ENCODE results near the gene NHEJ1.

Gene NHEJ1

GRCh38 chr2:219123356-219124135 is 37.1 kb downstream of the NHEJ1 start:
- no peak for DNase-seq (ENCODE audit: low spot score)

DNA sequence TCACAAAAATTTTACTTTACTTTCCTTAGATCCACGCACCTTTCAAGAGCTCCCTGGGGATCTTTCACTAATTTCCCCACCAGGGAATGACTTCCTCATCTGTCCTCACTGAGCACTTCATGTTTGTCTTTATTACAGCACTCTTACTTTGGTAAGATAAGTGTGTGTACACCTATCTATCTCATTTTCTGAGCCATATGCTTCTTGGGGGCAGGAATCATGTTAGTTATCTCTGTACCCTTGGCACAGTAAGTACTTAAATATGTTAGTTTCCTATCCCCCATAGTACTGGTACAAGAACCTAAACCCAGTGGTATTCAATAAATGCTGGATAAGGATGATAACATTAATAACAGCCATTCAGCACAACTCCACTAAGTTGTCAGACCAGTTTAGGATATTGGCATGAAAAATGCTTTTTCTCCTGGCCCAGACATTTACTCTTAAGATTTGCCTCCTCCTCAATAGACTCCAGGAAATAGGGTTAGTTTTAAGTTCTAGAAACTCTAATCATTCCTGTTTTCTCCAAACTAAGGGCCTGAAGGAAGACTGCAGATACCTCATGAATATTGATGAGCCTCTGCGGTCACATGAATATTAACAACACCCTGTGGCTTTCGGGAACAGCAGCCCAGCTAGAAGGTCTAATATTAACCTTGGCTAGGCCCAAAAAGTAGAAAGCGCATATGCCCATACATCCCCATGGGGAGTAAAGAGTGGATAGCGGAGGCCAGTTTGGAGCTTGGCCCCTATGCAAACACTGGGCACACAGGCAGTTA is 38.2 kb downstream of the NHEJ1 start:
- no peak for DNase-seq (ENCODE audit: low spot score)

DNA sequence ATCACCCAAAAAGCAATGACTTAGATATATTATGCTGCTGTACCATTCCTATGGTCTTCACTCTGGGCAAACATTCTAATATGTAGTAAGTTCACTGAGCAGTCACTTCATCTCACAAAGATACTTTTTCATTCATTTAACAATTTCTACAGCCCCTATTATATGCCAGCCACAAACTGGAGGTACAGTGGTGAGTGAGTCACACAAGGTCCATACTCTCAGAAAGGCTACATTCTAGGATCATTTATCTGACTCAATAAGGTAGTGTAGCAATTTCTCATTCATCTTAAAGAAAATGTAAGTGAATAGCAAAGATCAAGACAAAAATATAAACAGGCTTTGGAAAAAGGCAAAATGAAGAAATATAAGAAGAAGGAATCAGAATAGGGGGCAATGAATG is 40.5 kb downstream of the NHEJ1 start:
- no peak for DNase-seq (ENCODE audit: low spot score)

DNA sequence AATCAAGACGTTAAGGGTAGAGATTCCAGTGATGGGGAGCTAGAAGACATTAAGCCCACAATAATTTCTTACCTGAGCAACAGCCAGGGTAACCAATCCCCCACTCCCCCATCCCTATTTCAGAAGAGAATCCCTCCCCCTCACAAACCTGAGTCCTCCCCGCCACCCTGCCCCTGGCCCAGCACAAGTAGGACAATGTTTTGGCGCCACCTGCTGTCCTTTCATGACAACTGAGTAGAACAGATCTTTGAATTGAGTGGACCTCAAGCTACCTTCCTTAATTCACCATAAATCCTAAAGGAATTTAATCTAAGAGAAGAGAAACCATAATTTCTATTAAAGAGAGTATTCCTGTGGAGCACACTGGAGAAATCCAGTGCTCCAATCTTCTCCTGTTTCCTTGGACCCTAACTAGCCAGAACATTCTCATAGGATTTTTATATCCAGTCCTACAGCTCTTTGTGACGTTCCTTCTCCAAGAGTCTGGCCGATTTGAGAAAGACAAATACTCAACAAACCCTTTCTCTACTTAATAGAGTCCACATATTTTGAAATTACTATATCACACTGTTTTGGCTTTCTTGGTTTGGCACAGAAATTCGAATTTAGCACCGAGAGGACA is 41.1 kb downstream of the NHEJ1 start:
- DNase-seq (ENCODE audit: low spot score): peak; percentile 58

- DNase-seq (ENCODE audit: low spot score): no peak
Observed at GRCh38 chr2:219118504-219118903, 42.1 kb downstream of the NHEJ1 start.

GRCh38 chr2:219116776-219117646 is 43.6 kb downstream of the NHEJ1 start:
- DNase-seq (ENCODE audit: low spot score): no peak

- no peak for DNase-seq (ENCODE audit: low spot score)
Observed at GRCh38 chr2:219112651-219113338, 47.8 kb downstream of the NHEJ1 start.

GRCh38 chr2:219112062-219112406 is 48.6 kb downstream of the NHEJ1 start:
- DNase-seq (ENCODE audit: low spot score): no peak

- DNase-seq (ENCODE audit: low spot score): no peak
Observed at GRCh38 chr2:219111375-219112061, 49.1 kb downstream of the NHEJ1 start.

DNA sequence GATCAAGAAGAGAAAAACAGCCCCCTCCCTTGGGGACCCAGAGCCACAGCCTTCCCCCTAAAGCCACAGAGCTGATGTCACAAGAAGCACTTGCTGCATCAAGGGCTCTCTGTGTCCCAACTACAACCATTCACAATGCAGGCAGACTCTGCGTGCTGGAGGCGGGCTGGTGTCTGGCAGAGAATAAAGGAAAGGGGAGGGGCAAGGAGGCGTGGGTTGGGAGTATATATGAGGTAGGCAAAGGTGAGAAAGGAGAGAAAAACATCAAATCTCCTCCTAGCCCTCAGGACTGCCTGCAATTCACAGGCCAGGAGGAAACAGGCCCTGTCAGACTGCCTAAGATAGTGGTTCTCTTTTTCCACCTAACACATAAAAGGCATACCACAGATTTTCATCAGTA is 51.1 kb downstream of the NHEJ1 start:
- no peak for DNase-seq (ENCODE audit: low spot score)

- DNase-seq (ENCODE audit: low spot score): no peak
Observed at GRCh38 chr2:219107758-219108157, 52.9 kb downstream of the NHEJ1 start.

- no peak for DNase-seq (ENCODE audit: low spot score)
Observed at GRCh38 chr2:219106251-219106650, 54.4 kb downstream of the NHEJ1 start.

DNA sequence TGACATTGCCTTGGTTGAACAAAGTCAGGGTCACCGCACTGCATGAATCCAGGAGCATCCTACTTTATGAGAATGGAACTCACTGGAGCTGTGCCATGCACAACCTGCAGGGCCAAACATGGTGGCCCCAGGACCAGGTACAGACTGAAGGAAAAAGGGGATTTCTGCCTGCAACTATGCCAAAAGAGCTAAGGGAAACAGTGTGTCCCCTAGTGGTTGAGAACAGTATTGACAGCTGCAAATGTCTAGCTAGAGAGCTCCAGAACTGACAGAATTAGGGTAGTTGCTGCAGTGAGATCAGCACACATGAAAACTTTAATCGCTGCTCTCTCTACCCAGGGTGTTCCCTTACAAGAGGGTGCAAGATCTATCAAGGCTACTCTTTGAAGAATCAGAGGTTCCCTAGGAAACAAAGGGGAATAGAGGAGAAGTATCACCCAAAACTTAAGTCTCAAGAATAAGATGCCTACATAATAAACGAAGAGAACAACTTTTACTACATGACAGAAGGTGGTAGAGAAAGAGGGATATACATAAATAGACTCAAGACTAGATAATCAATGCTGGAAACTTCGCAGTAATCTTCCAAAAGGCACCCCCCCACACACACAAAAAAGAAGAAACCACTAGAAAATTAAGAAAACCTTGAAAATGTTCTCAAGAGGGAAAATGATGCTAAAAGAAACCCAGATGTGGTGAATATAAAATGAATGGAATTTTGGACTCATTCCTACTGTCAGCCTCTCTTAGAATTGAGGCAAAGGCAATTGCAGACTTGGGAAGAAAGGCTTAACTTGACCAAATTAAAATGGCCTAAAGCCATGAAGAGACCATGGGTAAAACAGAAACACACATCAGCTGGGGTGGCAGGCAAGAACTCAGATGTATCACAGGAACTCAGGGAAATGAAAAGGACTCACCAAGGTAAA is 56.2 kb downstream of the NHEJ1 start:
- DNase-seq (ENCODE audit: low spot score): peak; percentile 48

DNA sequence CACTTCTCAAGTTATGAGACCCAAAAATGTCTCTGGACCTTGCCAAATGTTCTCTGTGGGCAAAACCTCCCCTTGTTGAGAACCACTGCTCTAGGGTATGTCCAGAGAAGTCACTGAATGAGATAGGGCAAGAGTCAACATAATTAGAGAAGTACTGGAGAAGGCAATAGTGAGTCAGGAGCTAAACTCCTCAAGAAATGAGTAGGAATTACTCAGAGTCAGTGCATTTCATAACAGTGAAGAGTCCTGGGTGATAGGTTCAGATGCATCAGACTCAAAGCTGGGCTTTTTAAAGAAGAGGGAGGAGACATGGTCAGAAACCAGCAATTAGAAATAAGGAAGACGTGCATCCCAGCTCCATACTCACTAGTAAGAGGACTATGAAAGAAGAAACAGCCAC is 61.3 kb downstream of the NHEJ1 start:
- peak; percentile 71 for DNase-seq (ENCODE audit: low spot score)

GRCh38 chr2:219095406-219095935 is 65.1 kb downstream of the NHEJ1 start:
- no peak for DNase-seq (ENCODE audit: low spot score)

DNA sequence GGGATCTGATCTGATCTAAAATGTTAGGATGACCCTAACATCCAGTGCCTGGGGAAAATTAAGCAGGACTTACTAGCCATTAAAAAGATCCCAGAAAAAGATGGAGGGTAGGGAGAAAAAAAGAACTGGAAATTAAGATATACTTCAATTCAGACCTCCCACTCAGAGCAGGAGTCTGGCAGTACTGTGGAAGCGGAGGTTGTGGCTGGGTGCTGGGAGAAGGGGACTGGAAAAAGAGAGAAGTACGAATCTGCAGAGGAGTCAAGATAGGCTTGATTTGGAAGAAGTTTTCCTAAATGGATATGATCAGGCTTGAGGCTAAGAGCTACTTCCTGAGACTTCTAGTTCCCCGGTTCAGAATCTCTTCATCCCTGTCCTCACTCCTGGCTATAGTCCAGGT is 66.4 kb downstream of the NHEJ1 start:
- no peak for DNase-seq (ENCODE audit: low spot score)

- DNase-seq (ENCODE audit: low spot score): no peak
Observed at GRCh38 chr2:219090436-219091299, 69.9 kb downstream of the NHEJ1 start.

DNA sequence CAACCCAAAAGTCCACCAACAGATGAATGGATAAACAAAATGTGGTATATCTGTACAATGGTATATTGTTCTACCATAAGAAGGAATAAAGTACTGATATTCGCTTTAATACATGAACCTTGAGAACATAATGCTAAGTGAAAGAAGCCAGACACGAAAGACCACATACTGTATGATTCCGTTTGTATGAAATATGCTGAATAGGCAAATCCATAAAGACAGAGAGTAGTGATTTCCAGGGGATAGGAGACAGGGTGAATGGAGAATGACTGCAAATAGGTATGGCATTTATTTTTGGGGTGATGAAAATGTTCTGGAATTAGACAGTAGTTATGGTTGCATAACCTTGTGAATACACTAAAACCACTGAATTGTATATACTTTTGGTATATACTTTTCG is 71.3 kb downstream of the NHEJ1 start:
- no peak for DNase-seq (ENCODE audit: low spot score)

DNA sequence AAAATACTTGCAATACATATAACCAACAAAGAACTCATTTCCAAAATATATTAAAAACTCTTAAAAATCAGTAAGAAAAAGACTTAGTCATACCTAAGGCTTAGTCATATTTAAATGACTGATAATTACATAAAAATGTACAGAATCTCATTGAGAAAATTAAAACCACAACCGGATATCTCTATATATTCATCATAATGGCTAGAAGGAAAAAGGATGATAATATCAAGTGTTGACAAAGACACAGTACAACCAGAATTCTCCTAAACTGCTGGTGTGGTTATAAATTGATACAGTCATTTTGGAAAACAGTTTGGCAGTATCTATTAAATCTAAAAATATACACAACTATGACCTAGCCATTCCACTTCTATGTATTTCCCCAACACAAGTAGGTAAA is 72.8 kb downstream of the NHEJ1 start:
- DNase-seq (ENCODE audit: low spot score): no peak

Data from AG08395 (cell line).